NCI-H2196 treated with DMSO at 0.1 percent for 48 hours (cell line): Measurements from ENCODE around the gene COL25A1.
"Not testable (repeated sequence)": the region's sequence is repeated elsewhere in the genome, so short reads cannot be mapped to it uniquely, and the experiment has no call there.

Source experiments
- DNase-seq: peaks from one replicate; lab custom pipeline; 2025; ENCODE audit not compliant: unreplicated experiment; lab: John Stamatoyannopoulos, UW

Gene COL25A1

DNA sequence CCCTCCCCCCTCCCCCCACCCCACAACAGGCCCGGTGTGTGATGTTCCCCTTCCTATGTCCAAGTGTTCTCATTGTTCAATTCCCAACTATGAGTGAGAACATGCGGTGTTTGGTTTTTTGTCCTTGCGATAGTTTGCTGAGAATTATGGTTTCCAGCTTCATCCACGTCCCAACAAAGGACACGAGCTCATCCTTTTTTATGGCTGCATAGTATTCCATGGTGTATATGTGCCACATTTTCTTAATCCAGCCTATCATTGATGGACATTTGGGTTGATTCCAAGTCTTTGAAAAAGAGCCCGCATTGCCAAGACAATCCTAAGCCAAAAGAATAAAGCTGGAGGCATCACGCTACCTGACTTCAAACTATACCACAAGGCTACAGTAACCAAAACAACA lies 231.8 kb downstream of the COL25A1 start:
- not testable (repeated sequence) for DNase-seq

DNA sequence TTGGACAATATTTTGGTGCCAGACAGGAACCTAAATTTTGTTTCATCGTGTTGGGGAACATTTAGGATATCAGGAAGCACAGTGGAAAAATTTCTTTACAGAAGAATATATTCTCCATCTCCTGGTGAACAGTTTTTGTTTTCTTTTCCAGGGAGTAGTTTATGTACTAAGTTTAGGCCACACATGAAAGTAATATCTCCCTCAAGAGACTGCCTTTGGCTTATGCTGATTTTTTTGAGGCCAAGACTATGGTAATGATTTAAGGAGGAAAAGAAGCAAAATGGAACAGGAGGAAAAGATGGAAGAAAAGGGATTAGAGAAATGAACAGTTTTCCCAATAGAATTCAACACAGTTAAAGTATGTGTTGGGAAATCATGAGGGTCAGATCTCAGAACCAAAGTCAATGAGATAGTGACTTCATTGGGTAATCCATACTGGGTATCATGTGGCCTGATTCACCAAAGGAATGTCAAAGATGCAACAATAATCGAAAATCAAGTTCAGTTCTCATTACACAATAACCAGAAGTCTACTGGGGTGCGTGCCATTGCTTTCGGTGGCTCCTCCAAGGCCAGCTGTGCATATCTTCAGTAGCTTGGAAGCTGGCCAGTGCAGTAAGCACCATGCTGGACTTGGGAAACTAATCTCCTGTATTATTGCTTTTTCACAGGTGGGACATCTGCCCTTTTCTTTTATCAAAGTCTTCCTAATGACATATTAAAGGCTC lies 234.8 kb downstream of the COL25A1 start:
- DNase-seq, result no peak

DNA sequence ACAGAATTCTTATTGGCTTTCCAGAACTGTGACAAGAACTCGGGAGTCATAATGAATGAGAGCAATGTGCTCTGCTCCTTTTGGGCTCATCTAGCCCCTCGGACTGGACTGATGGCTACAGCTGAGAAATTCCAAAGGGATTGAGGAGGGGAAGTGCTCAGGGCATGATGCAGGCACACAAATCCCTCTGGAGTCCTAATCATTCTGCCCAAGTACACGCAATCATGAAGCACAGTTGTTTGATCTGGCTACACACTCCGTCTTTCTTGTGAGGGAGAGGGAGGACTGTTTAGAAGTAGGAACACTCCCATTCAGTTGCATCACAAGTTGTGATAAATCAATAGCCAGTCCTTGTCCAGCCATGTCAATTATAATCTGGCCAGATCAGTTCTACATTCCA lies 237.5 kb downstream of the COL25A1 start:
- DNase-seq, result no peak

DNA sequence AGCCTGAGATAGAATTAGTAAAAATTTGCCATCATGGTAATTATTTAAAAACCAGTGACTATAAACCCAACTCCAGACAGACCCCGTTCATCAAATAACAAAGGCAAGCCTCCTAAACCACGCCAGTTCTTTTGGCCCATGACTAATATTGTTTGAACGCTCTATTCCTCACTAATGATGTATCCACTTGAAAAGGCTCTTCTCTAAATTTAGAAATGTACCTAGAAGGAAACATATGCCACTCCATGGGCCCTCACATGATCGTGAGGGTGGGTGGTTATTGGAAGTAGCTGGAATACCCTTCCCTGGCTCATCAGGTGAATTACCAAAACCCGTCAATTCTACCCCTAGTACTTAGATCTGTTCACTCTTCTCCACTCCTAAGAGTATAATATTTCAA lies 249.2 kb downstream of the COL25A1 start:
- no peak for DNase-seq

DNA sequence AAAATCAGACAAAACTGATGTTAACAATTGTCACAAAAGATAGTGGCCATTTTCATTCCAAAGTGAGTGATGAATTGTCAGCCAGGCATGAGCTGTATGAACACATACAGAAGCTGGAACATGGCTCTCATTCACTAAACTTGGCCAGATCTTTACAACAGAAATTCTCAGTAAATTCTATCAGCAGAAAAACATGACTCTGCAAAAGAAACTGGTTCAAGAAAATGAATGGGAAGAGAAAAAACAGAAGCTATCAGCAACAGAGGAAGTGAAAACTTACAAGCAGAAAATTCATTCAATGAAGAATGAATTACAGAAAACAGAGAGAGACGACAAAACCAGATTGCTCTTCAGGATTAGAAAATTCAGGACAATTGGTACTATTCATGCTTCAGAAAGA lies 249.6 kb downstream of the COL25A1 start:
- DNase-seq, result no peak

DNA sequence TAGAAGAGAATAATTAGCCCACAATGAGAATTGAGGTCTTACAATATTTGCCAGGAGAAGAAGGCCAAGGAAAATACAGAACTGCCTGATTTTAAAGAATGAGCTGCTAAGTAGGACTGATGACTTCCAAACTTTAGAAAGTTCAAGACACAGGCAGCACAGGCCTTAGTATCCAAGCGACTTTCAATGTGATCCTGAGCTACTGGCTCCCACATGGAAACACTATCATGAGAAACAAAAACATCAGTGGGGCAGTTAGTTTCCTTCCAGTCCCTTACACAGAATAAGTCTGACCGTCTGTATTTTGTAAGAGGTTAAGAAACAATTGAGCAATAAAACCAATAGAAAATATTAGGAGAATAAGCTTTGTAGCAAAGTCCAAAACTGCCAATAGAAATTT lies 251.4 kb downstream of the COL25A1 start:
- no peak for DNase-seq

DNA sequence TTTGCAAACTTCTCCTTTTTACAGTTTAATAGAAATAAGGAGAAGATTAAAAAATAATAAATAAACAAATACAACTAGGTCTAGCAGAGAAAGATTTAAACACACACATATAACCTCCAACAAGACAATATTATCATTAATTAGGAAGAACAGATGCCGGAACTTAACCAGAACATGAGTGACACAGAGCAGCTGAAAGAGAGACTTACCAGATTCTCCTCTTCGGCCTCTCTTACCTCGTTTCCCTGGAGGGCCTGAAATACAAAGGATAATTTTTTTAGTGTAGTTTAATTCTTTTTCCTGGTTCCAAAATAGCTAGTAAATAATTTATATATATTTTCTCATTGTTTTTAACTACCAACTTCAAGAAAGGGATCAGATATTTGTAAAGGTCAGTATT lies 252.5 kb downstream of the COL25A1 start:
- DNase-seq, result no peak

DNA sequence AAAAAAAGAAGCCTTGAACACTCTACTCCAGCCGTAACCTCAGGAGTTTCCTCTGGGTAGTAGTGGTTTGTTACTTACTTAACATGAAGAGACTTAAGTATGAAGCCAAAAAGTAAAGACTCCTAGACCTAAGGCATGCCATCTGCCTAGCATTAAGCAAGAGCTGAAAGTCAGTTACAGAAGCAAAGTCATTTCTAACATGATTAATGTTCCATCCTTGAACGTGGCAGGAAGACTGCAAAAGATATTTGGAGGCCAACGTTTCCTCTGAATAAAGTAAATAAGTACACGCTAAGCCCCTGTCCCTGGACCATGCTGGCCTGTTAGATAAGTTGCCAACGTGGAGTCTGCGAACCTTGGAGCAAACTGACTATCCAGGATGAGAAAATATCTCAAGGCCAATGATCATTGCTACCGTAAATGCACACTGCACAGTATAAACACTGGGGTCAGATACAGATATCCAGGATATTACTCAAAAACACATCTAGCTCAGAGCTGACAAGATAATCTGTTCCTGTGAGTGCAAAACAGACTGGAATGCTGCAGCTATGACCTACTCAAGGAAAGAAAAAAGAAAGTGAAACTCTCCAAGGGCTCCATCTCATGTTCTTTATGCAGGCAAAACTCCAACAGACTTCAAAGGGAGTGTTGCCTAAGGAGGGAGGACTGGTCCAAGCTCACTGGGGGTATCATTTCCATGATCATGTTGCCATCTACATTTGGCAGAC lies 255.8 kb downstream of the COL25A1 start:
- DNase-seq, result no peak

DNA sequence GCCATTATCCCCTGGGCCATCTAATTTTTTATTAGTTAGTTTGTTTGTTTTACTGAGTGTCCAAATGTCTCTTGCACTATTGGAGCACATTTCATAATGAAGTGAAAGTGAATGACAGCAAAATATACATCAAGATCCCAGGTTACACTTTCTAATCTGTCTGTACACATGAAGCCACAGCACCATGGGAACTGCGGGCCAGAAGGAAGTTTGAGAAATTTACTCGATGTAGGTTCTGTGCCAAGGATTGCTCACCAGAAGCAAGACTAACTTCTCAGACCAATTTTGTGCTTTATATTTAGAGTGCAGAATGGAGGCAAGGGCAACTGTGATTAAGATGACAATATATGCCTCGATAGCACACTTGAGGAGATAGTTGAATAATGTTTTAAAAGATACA lies 258.0 kb downstream of the COL25A1 start:
- no peak for DNase-seq

DNA sequence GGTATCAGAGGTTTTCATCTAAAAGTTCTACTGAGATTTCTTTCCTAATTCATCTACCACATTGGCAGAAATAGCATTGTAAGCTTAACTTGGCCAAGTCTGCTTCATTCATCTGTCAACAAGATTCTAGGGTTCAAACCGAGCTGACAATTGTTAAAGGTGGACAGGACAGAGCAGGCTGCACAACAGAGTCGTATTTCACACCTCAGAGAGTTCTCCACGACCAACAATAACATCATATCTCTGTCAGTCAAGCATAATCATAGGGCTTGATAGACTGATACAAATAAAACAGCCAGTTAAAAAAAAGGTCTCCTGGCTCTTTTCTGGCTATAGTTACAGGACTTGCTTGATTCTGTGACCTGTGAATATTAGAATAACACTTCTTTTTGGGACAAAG lies 259.2 kb downstream of the COL25A1 start:
- DNase-seq, result no peak

DNA sequence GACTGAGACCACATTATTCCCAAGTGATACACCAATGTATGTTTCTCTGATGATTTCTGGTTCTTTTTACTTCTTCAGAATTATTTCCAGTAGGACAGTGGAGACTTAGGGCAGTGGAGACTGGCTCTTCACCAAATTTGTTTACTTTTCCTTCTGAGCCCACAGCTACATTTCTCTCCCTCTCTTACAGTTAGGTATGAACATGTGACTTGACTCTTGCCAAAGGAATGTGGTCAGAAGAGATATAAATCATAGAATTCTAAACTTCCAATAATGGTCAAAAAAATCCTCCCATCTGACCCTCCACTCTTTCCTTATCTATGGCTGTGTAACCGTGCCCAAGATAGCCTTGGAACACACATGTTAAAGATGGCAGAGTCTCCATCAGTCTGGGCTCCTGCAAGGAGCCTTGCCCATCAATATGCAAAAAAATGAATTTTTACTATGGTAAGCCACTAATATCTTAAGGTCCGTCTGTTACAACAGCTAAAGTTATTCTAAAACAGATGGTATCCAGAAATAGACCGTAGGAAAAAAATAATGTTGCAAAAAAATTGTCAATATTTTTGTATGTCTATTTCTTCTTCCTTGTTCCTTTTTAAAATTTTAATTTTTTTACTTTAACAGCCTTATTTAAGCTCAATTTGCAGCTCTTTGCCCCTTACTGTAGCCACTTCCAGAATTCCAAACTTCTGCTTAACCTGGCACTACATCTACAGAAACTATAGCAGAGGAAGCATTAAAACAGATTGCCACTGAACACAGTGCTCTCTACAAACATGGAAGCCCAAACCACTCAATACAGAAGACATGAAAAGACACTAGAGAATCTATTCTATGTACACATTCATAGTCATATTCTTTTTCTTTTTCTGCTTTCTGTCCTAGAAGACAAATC lies 260.7 kb downstream of the COL25A1 start:
- no peak for DNase-seq

DNA sequence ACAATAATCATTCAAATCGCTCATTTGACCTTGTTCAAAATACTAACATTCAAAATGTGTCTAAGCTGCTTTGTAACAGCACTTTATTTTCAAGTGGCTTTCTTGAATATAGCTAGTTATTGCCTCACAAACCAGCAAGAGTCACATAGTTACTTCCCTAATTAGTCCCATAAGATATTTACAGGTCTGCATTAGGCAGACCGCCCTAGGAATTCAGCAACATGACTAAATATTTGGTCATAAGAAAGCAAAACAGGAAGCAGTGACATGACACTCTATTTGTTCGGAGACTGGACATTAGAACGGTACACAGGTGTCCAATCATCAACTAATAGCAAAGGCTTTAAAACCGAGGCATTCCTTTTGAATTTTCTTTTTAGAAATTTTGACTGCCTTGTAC lies 262.0 kb downstream of the COL25A1 start:
- DNase-seq, result no peak

DNA sequence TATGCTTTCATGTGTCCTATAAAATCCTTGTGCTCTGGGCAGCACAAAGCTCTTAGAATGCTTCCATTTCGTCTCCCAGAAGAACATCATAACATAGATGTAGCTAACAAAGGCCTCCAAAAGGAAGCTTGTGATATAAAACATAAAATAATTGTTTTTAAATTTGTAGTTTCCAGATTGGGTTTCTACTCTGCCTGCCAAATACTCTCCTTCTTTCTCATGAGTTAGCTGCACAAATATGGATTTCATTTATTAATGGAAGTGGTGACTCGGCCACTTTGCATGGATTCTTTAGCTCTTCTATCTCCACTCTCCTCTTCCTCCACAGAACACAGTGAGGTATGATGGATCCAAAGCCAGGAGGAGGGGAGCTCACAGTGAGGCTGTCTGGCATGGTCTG lies 265.4 kb downstream of the COL25A1 start:
- DNase-seq, result no peak

DNA sequence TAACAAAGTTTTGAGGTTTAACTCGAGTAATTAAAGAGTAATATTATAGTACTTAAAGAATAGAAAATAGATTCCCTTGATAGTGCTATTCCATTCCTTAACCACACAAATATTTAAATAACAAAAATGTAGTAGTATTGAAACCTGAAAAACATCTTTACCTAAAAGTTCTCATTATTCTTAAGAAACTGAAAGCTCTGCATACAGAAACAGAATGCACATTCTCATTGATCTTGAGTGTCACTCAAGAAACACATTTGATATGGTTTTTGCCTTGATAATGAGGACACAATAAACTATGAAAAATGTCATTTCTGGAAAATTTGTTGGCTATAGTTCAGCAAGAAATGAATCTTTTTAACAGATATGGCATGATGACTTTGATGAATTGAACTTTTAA lies 268.5 kb downstream of the COL25A1 start:
- no peak for DNase-seq

DNA sequence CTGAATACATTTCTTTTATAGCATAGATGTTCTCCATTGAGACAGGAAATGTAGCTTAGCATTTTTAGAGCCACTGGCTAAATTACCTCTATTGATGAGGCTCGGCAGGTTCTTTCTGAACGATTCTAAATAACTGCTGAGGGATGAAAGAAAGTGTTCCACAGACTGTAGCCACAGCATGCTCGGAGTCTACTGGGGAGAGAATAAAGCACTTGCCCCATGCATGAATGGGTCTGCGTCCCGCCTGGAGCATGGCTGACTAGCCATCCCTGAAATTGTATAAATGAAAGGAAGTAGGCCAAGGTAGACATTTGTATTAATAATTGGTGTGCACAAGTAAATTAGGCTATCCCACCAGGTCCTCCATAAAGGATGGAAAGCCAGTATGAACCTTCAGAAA lies 269.8 kb downstream of the COL25A1 start:
- DNase-seq, result no peak

DNA sequence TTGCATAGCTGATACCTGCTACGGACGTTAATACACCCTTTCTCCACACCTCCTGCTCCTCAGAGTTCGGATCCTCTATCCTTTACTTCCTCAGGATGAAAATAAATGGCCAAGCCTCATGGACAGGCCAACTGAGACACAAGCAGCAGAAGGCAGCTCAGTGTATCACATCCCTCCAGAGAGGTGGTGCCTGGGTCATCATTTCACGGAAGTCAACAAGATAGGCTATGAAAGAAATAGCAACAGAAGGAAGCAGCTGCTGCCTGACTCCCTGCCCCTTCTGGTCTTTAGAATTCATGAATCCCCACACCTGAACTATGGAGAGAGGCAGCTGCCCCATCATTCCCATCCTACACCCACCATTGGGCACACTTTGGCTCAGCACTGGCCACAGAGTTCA lies 272.5 kb downstream of the COL25A1 start:
- DNase-seq, result no peak

DNA sequence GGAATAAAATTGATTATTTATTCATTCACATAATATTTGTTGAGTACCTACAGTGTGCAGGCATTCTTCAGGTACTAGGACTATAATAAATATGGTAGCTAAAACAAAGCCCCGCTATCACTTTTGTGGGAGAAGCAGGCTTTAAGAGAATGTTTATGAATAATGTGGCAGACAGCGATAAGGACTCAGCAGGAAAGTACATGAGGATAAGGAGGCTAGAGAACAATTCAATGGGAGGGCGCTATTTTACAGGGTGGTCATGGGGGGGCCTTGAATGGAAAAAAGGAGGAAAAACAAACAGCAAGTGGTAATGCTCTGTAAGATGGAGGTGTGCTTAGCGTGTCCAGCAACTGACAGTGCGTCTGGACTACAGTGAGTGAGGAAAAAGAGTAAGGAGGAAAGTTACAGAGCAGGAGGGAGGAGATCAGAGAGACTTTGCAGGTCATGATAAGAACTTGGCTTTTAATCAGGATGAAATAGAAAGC lies 275.4 kb downstream of the COL25A1 start:
- no peak for DNase-seq

DNA sequence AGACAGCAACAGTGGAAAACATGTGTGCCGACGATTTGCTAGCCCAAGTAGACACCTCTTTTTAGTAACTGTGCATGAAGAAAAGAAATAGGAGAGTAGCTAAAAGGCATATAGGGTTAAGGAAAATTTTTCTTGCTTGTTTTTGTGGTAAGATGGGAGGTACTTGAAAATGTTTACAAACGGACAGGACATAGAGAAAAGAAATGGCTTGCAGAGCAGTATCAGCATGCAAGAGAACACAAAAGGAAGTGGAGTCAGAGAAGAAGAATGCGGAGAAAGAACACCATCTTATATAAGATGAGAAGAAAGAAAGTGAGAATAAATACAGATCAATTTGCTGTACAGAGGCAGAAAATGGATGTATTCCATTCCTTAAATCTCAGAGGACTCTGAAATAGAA lies 275.9 kb downstream of the COL25A1 start:
- no peak for DNase-seq

DNA sequence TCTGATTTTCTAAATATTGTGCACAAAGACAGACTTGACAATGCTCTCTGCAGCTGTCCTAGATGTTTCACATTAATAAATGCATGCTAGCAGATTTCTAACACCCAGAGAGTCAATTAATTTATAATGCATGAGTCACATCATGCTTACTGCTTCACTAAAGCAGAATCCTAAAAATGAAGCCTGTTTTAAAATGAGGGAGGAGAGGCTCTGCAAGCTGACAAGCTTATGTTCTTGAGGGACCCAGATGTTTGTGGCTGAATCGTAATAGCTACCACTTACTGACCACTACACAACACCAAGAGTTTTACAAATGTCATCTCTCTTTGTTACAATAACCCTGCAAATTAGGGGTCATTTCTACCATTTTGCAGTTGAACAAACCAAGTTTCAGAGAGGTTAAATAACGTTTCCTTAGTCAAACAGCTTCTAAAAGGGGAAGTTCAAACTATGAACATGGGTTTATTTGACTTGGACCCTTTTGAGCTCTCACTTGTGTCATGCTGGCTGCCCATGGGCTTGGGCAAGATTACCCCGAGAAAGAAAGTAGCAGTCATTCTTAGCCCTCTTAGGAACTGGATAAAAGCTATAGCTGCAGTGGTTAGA lies 276.9 kb downstream of the COL25A1 start:
- DNase-seq, result no peak

DNA sequence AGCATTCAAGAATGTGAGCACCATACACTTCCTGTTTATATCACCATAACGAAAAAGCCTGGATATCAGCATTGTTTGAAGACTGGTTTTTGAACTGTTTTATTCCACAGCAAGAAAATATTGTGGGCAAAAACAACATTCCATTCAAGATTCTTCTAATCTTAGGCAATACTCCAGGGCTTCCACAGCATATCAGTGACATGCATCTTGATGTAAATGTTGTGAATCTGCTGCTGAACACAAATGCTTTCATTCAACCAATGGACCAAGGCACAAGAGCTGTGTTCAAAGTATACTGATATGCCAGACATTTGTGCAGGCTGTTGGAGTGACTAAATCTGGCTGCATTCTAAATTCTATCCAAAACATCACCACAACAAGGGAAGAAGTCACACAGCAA lies 279.5 kb downstream of the COL25A1 start:
- no peak for DNase-seq

DNA sequence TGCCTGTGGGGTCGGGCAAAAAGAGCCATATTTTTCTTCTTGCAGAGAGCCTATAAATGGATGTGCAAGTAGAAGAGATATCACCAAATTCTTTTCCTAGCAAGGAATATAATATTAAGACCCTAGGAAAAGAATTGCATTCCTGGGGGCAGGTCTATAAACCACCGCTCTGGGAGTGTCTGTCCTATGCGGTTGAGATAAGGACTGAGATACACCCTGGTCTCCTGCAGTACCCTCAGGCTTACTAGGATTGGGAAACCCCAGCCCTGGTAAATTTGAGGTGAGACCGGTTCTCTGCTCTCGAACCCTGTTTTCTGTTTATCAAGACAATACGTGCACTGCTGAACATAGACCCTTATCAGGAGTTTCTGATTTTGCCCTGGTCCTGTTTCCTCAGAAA lies 280.8 kb downstream of the COL25A1 start:
- DNase-seq, result not testable (repeated sequence)
